ENCODE measurements around the gene HTRA3.

Gene HTRA3

DNA sequence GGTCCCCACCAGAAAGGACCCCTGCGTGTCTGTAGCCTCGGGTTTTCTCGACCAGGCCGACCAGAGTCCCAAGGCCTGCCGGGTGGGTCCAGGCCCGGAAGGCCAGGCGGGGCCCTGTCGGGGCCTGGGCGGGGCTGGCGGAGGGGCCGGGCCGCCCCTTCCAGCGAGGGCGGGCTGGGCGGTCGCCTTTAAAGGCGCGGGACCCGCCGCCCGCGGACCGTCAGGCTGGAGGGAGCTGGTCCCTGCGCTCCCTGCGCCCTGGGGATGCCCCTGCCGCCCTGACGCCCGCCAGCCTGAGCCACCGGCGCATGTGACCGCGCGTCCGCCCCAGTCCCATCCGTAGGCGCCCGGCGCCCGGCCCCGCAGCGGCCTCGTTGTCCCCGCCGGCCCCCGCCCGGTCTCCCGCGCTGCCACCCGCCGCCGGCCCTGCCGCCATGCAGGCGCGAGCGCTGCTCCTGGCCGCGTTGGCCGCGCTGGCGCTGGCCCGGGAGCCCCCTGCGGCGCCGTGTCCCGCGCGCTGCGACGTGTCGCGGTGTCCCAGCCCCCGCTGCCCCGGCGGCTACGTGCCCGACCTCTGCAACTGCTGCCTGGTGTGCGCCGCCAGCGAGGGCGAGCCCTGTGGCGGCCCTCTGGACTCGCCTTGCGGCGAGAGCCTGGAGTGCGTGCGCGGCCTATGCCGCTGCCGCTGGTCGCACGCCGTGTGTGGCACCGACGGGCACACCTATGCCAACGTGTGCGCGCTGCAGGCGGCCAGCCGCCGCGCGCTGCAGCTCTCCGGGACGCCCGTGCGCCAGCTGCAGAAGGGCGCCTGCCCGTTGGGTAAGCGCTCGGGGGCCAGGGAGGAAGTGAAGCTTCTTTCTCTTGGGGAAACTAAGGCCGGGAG lies at the start of gene HTRA3:
Gene HTRA3, plus strand, starts transcription at position 220 of the 883 bp plus-strand sequence. Its CDS starts 215 bp downstream, at position 435.
- no peak for DNase-seq

- no peak for DNase-seq
Observed at GRCh38 chr4:8220661-8221450, 48.7 kb upstream of the HTRA3 start.

GRCh38 chr4:8221476-8221875 lies 48.1 kb upstream of the HTRA3 start:
- DNase-seq: no peak

DNA sequence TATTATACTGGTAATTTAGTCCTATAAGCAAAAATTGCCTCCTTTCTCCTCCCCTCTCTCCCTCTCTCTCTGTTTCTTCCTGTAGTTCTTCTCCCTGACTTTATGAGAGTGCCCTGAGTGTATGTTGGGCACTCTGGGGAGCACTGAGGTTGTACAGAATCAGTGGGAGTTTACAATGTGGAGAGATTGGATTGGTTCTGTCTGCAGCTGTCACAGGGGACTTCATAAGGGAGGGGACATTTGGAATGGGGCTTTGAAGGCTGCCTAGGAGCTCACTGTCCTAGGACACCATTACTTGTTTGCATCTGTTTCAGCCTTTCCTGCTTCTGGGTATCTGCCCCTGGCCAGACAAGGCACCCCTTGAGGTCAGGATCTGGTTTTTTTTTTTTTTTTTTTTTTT lies 47.6 kb upstream of the HTRA3 start:
- DNase-seq: no peak

DNA sequence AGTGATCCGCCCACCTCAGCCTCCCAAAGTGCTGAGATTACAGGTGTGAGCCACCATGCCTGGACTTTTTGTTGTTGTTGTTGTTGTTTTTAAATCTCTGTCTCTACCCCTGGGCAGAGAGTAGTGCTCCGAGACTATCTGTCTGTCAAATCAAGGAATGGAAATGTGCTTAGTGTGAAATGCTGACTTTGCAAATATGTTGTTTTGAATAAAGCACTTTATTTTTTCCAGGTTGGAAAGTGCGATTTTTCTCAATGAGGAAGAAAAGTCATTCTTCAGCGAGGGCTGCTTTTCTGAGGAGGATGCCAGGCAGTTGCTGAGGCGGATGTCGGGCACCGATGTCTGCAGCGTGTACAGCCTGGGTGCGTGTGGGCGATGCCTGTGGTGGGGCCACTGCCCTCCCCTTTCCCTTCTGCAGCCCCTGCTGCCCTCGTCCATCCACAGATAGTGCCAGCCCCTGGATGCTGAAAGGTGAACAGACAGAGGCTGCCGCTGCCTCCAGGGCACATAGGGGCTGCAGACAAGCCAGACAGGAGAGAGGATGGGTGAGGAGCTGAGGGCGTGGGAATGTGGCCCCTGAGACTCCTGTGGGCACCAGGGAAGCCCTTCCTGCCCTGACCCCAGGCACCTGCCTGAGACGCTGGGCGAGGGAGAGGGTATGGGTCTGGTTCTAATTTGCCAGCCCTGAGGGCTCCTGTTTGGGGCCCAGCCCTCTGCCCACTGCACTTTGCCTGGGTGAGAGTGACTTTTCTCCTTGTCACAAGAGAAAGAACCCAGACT lies 46.8 kb upstream of the HTRA3 start:
- DNase-seq: no peak

GRCh38 chr4:8224267-8224974 lies 45.1 kb upstream of the HTRA3 start:
- DNase-seq: no peak

- DNase-seq: no peak
Observed at GRCh38 chr4:8224975-8225625, 44.5 kb upstream of the HTRA3 start.

GRCh38 chr4:8225706-8226443 lies 43.7 kb upstream of the HTRA3 start:
- DNase-seq: no peak

- no peak for DNase-seq
Observed at GRCh38 chr4:8227201-8227770, 42.3 kb upstream of the HTRA3 start.

DNA sequence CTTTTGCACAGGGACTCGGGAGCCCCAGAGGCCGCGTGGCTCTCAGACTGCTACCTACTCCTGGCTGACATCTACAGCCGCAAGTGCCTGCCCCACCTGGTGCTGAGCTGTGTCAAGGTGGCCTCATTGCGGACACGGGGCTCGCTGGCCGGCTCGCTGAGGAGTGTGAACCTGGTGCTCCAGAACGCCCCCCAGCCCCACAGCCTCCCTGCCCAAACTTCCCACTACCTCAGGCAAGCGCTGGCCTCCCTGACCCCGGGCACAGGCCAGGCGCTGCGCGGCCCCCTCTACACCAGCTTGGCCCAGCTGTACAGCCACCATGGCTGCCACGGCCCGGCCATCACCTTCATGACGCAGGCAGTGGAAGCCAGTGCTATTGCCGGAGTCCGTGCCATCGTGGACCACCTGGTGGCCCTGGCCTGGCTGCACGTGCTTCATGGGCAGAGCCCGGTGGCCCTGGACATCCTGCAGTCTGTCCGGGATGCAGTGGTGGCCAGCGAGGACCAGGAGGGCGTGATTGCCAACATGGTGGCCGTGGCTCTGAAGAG lies 41.7 kb upstream of the HTRA3 start:
- no peak for DNase-seq

DNA sequence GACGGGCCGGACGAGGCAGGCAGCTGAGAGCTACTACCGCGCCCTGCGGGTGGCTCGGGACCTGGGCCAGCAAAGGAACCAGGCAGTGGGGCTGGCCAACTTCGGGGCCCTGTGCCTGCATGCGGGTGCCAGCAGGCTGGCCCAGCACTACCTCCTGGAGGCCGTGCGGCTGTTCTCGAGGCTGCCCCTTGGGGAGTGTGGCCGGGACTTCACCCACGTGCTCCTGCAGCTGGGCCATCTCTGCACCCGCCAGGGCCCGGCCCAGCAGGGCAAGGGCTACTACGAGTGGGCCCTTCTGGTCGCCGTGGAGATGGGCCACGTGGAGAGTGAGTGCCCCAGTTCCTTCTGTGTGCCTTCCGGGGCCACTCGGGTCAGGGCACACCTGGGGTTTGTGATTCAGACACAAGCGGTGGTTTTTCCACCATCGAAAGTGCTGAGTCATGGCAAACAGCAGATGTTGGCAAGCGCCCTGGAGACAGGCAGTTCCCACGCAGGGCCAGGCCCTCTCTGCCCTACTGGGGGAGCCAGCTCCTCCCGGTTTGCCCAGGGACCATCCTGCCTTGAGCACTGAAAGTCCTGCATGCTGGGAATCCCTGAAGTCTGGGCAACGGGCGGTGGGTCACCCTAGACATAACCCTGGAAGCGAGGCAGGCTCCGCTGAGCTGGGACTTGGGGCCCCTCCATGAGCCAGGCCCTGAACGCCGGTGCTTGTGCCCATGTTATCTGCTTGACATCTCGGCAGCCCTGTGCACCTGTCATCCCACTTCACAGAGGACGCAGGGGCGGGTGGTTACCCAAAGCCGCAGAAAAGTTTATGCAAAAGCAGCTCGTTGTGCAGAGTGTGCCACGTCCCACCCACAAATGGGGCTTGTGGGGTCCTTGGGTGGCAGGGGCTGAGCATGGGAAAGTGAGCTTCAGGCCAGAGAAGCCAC lies 41.0 kb upstream of the HTRA3 start:
- no peak for DNase-seq

DNA sequence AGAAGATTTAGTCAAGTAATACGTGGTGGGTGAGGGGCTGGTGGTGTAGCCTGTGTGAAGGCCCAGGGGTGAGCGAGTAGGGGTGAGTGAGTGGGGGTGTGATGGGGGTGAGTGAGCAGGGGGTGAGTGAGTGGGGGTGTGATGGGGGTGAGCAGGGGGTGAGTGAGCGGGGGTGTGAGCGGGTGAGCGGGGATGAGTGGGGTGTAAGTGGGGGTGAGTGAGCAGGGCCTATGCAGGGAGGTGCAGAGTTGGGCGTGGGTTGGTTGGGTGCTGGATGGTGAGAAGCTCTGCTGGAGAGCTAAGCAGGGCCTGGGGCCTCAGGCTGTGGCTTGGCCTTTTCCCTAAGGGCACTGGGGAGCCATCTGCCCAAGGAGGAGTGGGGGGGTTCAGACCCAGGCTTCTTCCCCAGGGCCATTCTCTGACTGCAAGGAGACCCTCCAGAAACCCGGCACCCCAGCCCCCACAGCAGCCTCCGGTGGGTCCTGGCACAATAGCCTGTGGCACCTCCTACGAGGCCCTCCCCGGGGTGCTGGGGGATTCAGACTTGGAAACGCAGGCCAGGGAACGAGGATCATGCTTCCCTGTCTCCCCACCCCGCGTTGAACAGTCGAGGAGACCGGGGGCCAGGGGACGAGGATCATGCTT lies 40.1 kb upstream of the HTRA3 start:
- DNase-seq: no peak

GRCh38 chr4:8230033-8230432 lies 39.5 kb upstream of the HTRA3 start:
- no peak for DNase-seq

GRCh38 chr4:8230891-8231290 lies 38.7 kb upstream of the HTRA3 start:
- DNase-seq: no peak

DNA sequence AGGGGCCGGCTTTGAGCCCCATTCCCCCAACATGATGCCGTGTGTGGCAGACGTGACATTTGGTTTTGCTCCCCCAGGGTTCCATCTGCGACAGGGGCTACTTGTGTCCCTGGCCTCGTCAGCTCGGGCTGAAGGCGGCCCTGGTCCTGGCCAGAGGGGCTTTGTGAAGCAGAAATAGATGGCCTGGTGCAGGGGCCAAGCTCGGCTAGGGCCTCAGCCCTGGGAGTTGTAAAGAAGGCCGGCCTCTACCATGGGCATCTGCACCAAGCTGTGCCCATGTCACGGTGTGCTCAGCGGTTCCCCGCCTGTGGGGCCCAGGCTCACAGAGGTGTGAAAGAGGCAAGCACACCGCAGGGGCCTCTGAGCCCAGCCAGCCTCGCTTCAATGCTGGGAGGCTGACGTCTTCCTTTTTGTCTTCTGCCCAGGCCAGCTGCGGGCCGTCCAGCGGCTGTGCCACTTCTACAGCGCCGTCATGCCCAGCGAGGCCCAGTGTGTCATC lies 38.0 kb upstream of the HTRA3 start:
- no peak for DNase-seq

DNA sequence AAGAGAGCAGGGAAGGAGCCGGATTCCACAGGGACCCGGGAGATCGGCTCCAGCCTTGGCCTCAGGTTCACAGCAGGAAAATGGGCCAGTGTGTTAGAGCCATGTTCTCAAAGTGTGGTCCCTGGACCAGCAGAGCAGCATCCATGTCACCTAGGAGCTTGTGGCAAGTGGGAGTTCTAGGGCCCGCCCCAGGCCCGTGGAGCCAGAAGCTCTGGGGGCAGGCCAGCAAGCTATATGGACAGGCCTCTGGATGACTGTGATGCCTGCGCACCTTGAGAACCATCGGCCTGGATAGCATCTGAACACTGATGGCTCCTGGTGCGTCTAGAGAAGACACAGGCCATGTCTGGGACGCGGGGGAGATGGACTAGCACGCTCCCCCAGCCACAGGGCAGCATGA lies 36.8 kb upstream of the HTRA3 start:
- no peak for DNase-seq

DNA sequence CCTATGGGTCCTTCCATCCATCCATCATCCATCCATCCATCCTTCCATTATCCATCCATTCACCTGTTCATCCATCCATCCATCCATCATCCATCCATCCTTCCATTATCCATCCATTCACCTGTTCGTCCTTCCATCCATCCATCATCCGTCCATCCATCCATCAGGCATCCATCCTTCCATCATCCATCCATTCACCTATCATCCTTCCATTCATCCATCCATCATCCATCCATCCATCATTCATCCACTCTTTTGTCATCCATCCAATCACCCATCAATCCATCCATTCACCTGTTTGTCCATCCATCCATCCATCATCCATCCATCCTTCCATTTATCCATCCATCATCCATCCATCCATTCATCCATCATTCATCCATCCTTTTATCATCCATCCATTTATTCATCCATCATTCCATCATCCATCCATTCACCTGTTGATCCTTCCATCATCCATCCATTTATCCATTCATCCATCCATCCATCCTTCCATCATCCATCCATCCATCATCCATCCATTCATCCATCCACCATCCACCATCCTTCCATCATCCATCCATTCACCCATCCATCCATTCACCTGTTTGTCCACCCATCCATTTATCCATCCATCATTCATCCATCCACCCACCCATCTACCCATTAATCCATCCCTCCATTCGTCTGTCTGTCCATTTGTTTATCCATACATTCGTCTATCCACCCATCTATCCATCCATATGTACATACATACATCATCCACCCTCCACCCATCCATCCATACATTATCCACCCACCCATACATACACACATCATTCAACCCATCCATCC lies 35.7 kb upstream of the HTRA3 start:
- DNase-seq: no peak

GRCh38 chr4:8234715-8235114 lies 34.8 kb upstream of the HTRA3 start:
- DNase-seq: no peak
